Neural cell (in vitro differentiated cells): ENCODE data around the gene PRDM1.

Source experiments
- CTCF ChIP-seq: fragments of 450-650 bp; IDR thresholded peaks from 2 replicates; pipeline ENCODE4 v1.5.1; 2014; ENCODE audit warnings: antibody characterized with exemption, mild to moderate bottlenecking, moderate library complexity; ENCODE audit not compliant: poor library complexity, severe bottlenecking
- EP300 ChIP-seq: fragments of 450-650 bp; conservative IDR thresholded peaks from 2 replicates; pipeline ENCODE4 v1.6.1; 2014; ENCODE audit warnings: antibody characterized with exemption, mild to moderate bottlenecking, moderate library complexity; ENCODE audit not compliant: poor library complexity, severe bottlenecking
- EZH2 ChIP-seq: fragments of 200-600, 300-800 bp; shearing (Covaris generic), sonication (generic); IDR thresholded peaks from 2 replicates; pipeline ENCODE4 v1.6.1; 2014; ENCODE audit warnings: antibody characterized with exemption, low read length, borderline replicate concordance, mild to moderate bottlenecking; ENCODE audit not compliant: insufficient read depth, poor library complexity, severe bottlenecking
- MXI1 ChIP-seq: fragments of 450-650 bp; conservative IDR thresholded peaks from 2 replicates; pipeline ENCODE4 v1.6.1; 2014; ENCODE audit warnings: antibody characterized with exemption, mild to moderate bottlenecking; ENCODE audit not compliant: poor library complexity, severe bottlenecking
- POLR2AphosphoS5 ChIP-seq: IDR thresholded peaks from 2 replicates; pipeline ENCODE4 v1.6.1; 2012

- TF ChIP-seq CTCF (no peak), EZH2 (no peak), MXI1 (no peak), EP300 (no peak), POLR2AphosphoS5 (no peak)
These were observed 39.3 kb upstream of the PRDM1 start for GRCh38 chr6:106046854-106047200.
